Measurements from ENCODE around the gene ATG14.

The ATG14 gene

DNA sequence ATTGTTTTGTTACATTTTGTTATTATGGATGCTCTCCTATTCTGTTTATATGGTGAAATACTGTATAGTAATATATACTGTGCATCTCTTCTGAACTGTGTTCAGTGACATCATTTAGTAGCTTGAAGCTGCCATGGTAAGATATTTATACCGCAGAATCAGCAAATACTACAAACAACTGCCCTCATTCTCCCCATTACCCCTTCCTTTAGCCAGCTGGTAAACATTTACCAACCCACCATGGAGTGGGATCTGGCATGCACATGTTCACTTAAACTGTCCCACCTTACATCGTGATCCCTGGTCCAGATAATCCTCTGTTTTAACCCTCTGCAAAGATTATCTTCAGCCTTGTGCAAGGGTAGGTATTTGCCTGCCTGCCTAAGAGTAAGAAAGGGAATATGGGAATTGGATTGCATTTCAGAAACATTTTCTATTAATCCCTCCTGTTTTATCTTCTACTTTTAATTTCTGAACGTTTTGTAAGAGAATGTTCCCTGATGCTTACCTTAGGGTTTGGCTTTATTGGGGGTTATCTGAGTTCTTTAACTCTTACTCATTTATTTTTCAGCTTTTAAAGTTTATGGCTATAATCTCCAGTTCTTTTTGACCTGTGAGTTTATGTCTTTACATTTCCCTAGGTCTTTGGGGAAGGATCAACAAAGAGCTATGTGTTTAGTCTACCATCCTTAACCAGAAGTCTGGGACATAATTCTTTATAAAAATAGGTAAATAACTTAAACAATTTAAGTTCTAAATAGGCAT is 93.9 kb downstream of the ATG14 start:
- DNase-seq (ENCODE audit: low read depth in 3 of 3, low spot score in 1 of 3): no peak

DNA sequence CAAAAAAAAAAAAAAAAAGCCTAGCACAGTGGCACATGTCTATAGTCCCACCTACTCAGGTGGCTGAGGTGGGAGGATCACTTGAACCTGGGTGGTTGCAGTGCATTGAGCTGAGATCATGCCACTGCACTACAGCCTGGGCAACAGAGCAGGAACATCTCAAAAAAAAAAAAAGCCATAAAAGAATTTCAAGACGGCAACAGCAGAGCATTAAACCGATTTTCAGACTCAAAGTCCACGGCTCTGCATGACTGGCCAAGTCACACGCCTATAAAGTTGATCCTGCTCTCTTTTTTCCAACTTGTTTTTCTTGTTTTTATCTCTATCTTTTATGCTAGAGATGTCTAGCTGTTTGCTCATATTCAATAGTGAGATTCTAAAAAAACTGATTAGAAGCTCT is 95.1 kb downstream of the ATG14 start:
- no peak for DNase-seq (ENCODE audit: low read depth in 3 of 3, low spot score in 1 of 3)

Measured in stimulated activated CD4-positive, alpha-beta T cell treated with anti-CD3 and anti-CD28 coated beads, TNF-alpha, amount 100 ng/mL, for 1 hour (primary cell).